HL-60 (cell line): ENCODE measurements around the gene OBP2A.

Source experiments
- DNase-seq, 2 experiments: peaks; one replicate each; pipeline ENCODE4 v3.0.0-alpha.2; 2010 to 2020; ENCODE audit warnings: low read depth in 1 of 2, low spot score in 1 of 2
- H3K27ac ChIP-seq: fragments of 250-450 bp; sonication (Bioruptor Pico); replicated peaks from 2 replicates; pipeline ENCODE4 v1.5.1; 2020; ENCODE audit warnings: mild to moderate bottlenecking, moderate library complexity
- H3K27me3 ChIP-seq: fragments of 250-450 bp; sonication (Bioruptor Pico); 2 replicates; pipeline ENCODE4 v1.5.1; 2021; ENCODE audit warnings: mild to moderate bottlenecking, moderate library complexity; ENCODE audit not compliant: insufficient read depth, poor library complexity, severe bottlenecking
- H3K4me3 ChIP-seq: replicated peaks from 2 replicates; pipeline ENCODE4 v1.5.1; 2011; ENCODE audit warnings: mild to moderate bottlenecking, control low read depth, low read length; ENCODE audit not compliant: insufficient read depth
- CTCF ChIP-seq: IDR thresholded peaks from one replicate; pipeline ENCODE4 v1.5.1; 2011; ENCODE audit warnings: low read length, control low read depth, inconsistent platforms; ENCODE audit not compliant: insufficient read depth
- GABPA ChIP-seq: IDR thresholded peaks from 2 replicates; pipeline ENCODE4 v1.6.1; 2012; ENCODE audit warnings: low read depth
- POLR2AphosphoS5 ChIP-seq: IDR thresholded peaks from 2 replicates; pipeline ENCODE4 v1.6.1; 2012; ENCODE audit warnings: low read depth
- REST ChIP-seq: IDR thresholded peaks from 2 replicates; pipeline ENCODE4 v1.6.1; 2012; ENCODE audit warnings: low read depth; ENCODE audit not compliant: insufficient replicate concordance
- SPI1 ChIP-seq: IDR thresholded peaks from 2 replicates; pipeline ENCODE4 v1.6.1; 2012; ENCODE audit warnings: low read depth, mild to moderate bottlenecking, borderline replicate concordance

OBP2A gene

DNA sequence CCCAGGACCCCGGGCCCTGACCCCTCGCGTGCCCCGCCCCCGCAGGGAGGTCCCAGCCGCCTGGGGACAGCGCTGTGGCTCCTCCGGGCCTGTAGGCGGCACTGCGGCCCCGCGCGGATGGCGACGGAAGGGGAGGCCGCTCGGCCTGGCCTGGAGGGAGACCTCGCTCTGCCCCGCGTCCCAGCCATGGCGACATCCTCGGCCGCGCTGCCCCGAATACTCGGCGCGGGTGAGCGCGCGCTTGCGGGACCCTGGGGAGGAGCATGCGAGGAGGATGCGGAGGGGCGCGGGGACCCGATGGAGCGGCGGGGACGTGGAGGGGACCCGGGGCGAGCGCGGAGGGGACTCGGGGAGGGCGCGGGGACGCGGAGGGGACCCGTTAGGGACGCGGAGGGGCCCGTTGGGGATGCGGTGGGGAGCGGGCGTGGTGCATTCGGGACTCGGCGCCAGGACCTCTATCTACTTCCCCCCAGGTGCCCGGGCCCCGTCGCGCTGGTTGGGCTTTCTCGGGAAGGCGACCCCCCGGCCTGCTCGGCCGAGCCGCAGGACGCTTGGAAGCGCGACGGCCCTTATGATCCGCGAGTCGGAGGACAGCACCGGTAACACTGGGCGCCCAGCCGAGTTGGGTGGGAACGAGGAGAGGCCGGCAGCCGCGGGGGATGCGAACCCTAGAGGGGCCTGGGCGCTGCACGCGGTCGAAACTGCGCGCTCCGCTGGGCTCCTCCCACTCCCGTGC is 45.2 kb upstream of the OBP2A start, which contains the start of gene MRPS2:
MRPS2 (plus strand) TSS at position 158 of the 736 bp plus-strand sequence; CDS start at position 187, 29 bp downstream.
- Histone ChIP-seq H3K27me3 (no peaks in the 10 kb centered on the region), H3K4me3 (peak within 1 kb of the TSS; percentile 88), H3K27ac (peak within 1 kb of the TSS; percentile 90)
- TF ChIP-seq POLR2AphosphoS5 (peak; percentile 52; the same call in 1 of the 2 replicates), SPI1 (no peak), REST (no peak), GABPA (no peak), CTCF (peak; percentile 72)
- DNase-seq = peak; percentile 80 to 82

- DNase-seq = peak in 1 of 2 experiments; percentile 59
- peak overlapping the region; percentile 88 for H3K4me3 ChIP-seq
- peak overlapping the region; percentile 90 for H3K27ac ChIP-seq
- no peaks in the 10 kb centered on the region for H3K27me3 ChIP-seq
- TF ChIP-seq CTCF (no peak), GABPA (no peak), POLR2AphosphoS5 (no peak; the same call in 1 of the 2 replicates), SPI1 (no peak), REST (no peak)
Observed at GRCh38 chr9:135501261-135502167, 44.4 kb upstream of the OBP2A start.

DNA sequence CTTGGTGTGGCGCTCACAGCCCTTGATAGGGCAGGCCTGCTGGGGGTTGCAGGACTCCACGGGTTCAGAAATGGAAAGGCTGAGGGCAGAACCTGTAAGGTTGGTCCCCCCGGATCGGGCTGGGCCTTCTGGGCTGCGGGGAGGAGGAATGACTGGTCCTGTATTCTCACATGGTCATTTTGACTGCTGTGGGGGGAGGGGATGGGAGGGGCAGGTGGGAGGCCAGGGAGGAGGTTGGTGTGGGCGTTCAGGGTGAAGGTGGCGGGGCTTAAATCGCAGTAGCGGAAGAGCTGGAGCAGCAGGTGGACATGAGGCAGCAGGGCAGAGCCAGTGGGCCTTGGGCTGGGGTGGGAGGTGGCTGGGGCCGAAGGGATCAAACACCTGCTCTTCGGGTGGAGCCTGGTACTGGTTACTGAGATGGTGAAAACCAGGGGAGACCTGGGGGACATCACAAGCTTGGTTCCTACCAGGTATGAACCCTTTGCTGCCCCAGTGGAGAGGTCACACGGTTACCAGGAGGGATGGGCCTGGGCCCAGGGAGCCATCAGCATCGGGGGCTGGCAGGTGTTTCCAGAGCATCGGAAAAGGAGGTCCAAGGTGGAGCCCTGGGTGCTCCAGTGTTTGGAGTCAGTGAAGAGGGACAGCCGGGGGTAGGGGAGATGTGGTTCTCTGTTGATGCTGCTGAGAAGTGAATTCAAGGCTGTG is 43.6 kb upstream of the OBP2A start:
- H3K27ac ChIP-seq = no peak overlapping the region

More for the DNA sequence above, 43.6 kb upstream of the OBP2A start:
- no peak overlapping the region for H3K4me3 ChIP-seq
- H3K27me3 ChIP-seq = no peaks in the 10 kb centered on the region
- no peak for DNase-seq
- TF ChIP-seq CTCF (no peak), SPI1 (no peak), REST (no peak), POLR2AphosphoS5 (no peak), GABPA (no peak)
